CD4-positive, alpha-beta T cell treated with Interleukin-10 for 1 hour (primary cell): ENCODE data around the gene AOC1.
A peak's percentile ranks its signal among the peaks of the same experiment; 100 is the strongest.
"Not testable (repeated sequence)": the region's sequence is repeated elsewhere in the genome, so short reads cannot be mapped to it uniquely, and the experiment has no call there.

Experiments used
- DNase-seq: peaks from one replicate; pipeline ENCODE4 v3.0.0-alpha.2; 2020

The AOC1 gene

GRCh38 chr7:150898475-150899011, 46.2 kb downstream of the AOC1 start:
- peak; percentile 77 for DNase-seq

- no peak for DNase-seq
Measured at GRCh38 chr7:150900675-150901074, 48.4 kb downstream of the AOC1 start.

DNA sequence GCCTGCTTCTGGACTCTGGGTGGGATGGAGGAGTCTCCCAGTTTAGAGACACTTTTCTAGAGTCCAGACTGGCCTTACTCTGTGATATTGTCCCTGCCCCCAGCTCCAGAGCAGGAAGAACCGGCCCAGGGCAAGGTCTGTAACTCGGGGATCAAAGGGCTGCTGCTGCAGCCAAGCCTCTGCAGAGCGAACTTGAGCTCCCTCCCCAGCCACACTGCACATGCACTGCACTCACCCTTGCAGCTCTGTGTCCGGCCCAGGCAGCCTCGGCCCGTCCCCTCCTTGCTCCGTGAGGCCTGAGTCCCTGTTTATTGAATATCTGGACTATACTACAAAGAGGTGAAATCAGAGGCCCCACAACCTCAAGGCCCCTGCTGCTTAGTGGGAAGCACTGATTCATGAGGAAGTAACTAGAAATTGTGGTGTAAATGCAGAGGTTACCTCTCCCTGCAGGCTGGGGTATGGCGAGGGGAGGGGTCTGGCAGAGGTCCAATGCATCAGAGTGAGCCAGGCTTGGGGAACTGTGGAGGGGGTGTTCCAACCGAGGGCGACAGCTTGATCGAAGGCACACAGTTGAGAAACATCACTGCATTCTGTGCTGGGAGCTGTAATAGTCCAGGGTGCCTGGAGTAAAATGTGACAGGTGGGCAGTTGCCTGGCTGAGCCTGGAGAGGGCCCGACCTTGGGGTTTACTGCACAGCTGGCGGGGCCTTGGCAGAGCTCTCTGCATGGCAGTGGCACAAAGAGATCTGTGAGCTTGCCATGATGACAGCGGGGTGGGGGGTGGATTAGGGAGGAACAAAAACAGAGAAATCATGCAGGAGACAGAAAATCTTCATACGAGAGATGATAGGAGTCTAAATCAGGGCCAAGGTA, 49.1 kb downstream of the AOC1 start:
- DNase-seq, result no peak

DNA sequence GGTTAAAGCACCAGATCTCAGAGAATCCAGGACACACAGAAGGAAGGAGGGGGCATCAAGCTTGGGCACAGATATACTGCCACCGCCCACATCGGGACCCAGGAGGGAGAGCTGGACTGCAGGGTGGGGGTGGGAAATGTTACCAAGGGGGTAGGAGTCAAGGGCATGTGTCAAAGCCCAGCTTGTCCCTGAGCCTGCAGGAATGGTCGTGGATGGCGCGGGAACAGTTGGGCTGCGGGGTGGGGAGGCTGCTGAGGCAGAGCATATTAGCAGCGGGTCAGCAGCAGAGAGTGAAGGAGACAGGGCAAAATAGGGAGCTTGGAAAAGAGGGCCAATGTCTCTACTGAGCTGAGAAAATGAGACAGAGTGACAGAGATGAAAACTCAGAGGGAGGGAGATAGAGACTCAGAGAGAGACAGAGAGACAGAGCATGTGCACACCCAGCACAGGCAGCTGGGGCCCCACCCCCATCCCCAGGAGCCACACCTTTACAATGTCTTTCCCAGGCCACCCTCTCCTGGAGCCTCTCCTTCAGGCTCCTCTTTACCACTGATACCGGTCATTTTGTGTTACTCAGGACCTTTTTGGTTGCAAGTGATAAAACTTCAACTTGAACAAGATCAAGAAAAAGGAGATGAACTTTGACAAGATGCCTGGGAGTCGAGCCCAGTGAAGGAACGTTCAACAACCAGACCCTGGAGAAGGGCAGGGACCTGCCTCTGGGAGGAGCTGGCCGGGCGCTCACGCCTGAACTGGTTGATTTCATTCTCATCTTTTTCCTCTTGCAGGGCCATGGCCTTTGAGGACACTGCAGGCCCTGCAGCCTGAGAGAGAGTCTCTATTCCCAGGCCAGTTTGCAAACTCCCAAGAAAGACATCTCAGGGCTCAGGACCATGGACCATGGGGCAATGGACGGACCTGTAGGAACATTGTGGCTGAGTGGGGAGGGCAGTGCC, 50.0 kb downstream of the AOC1 start:
- no peak for DNase-seq

- no peak for DNase-seq
Measured at GRCh38 chr7:150903606-150904005, 51.3 kb downstream of the AOC1 start.

DNA sequence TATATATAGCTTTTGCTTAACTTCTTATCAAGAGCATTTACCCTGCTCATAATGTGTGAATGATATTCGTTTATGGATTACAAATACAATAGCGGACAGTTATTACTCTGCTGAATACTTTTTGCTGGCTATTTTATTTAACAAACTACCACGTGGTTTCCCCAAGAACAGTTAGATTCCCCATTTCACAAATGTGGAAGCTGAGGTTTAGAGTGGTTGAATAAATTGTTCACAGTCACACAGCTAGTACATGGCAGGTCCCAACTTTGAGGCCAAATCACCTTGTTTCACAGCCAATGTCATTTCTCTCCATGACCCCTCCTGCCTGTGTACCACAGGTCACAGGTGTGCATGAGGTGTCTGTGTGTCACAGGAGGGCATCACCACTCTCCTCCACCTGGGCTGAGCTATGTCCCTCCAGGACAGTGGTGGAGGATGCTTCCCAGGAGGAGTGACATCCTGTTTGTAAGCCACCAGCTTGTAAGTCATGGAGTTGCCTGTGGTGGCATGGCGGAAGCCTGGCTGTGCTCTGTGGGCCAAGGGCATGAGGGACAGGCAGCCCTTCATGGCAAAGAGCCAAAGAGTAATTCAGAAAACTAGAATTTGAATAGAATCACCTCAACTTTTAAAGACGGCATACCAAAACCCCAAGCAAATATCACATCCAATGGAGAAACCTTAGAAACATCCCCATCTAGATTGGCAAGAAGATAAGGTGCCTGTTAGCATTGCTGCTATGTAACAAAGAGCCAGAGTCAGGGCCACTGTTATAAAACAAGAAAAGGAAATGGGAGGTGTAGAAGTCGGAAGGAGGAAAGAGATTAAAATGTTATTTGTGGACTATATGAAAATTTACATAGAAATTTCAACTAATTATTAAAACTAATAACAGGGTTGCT, 51.9 kb downstream of the AOC1 start:
- DNase-seq, result no peak

DNA sequence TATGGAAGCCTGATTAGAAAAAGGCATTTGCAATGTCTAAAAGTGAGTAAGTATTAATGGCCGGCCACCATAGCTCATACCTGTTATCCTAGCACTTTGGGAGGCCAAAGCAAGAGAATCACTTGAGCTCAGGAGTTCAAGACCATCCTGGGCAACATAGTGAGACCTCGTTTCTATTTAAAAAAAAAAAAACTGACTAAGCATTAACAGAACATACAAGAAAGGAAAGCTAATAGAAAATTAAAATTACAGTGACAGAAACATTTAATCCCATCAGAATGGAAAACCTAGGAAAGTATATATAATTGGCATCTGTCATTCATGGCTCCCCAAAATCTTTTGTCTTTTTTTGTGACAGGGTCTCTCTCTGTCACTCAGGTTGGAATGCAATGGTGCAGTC, 55.9 kb downstream of the AOC1 start:
- no peak for DNase-seq

DNA sequence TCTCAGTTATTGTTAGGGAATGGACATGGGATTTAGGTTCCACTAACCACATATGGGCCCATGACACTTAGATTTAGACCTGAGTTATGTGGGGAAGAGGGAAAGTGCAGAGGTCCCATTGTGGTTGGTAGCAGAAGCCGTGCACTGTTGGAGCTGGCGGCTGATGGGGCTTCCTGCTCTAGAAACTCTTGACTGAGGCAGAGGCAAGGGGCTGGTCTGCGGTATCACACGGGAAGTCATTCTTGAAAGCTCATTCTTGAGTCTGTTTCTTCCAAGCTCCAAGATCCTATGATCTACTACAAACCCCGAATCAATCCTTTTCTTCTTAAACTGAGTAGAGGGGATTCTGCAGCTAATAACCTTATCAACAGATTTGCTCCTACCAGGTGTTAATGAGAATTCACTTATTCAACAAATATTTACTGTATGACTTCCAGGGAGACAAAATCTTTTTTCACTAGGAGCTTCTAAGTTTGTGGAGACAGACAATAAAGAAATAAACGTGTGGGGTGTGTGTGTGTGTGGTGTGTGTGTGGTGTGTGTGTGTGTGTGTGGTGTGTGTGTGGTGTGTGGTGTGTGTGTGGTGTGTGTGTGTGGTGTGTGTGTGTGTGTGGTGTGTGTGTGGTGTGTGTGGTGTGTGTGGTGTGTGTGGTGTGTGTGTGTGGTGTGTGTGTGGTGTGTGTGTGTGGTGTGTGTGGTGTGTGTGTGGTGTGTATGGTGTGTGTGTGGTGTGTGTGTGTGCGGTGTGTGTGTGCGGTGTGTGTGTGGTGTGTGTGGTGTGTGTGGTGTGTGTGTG, 57.1 kb downstream of the AOC1 start:
- peak; percentile 53 for DNase-seq

DNA sequence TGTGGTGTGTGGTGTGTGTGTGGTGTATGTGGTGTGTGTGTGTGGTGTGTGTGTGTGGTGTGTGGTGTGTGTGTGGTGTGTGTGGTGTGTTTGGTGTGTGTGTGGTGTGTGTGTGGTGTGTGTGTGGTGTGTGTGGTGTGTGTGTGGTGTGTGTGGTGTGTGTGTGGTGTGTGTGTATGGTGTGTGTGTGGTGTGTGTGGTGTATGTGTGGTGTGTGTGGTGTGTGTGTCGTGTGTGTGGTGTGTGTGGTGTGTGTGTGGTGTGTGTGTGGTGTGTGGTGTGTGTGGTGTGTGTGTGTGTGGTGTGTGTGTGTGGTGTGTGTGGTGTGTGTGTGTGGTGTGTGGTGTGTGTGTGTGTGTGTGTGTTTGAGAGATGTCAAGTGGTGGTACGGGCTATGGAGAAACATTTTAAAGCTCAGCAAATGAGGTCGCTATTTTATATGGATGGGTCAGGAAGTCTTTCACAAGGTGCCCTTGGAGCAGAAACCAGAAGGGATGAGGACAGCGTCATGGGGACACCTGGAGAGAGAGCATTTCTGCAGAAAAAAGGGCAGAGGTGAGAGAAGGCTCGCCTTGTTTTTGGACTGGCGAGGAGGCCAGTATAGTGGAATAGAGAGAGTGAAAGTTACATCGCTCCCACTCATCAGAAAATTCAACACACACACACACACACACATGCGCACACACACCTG, 58.1 kb downstream of the AOC1 start:
- not testable (repeated sequence) for DNase-seq

GRCh38 chr7:150910996-150911422, 58.7 kb downstream of the AOC1 start:
- no peak for DNase-seq
